Liver (tissue), 9 donors: ENCODE measurements around the gene ARHGEF7. TPM values are rescaled to one million over a fixed set of nuclear protein-coding genes. Genes with fewer than 3 reads are reported as not detected.

Source experiments
- DNase-seq: peaks from one replicate; pipeline ENCODE4 v3.0.0-alpha.2; 2017; ENCODE audit warnings: low spot score
- H3K27ac ChIP-seq, 2 donors: one replicate each; pipeline ENCODE4 v1.7.0; 2013; ENCODE audit warnings: inconsistent platforms in 2 of 2, low read length in 2 of 2, control low read depth in 1 of 2, low read depth in 1 of 2, mild to moderate bottlenecking in 1 of 2
- H3K27me3 ChIP-seq, 4 donors: one replicate each; pipeline versions ENCODE4 v1.6.1 to v1.7.0; 2013; ENCODE audit warnings: low read length in 3 of 4, inconsistent platforms in 1 of 4, mild to moderate bottlenecking in 1 of 4, moderate library complexity in 1 of 4; ENCODE audit not compliant: control insufficient read depth in 4 of 4, insufficient read depth in 4 of 4
- H3K36me3 ChIP-seq, 4 donors: one replicate each; pipeline versions ENCODE4 v1.6.1 to v1.7.0; 2013; ENCODE audit warnings: low read length in 3 of 4, mild to moderate bottlenecking in 3 of 4, low read depth in 1 of 4, moderate library complexity in 1 of 4; ENCODE audit not compliant: control insufficient read depth in 4 of 4, insufficient read depth in 3 of 4
- H3K4me1 ChIP-seq, 4 donors: one replicate each; pipeline versions ENCODE4 v1.6.1 to v1.7.0; 2013; ENCODE audit warnings: low read length in 3 of 4, mild to moderate bottlenecking in 3 of 4, moderate library complexity in 1 of 4; ENCODE audit not compliant: control insufficient read depth in 4 of 4, insufficient read depth in 4 of 4
- H3K4me3 ChIP-seq, 3 donors: one replicate each; pipeline versions ENCODE4 v1.6.1 to v1.7.0; 2013; ENCODE audit warnings: low read length in 3 of 3, control low read depth in 1 of 3, low read depth in 1 of 3, mild to moderate bottlenecking in 1 of 3
- H3K9ac ChIP-seq, 2 donors: one replicate each; pipeline ENCODE4 v1.7.0; 2013; ENCODE audit warnings: low read length in 2 of 2, mild to moderate bottlenecking in 2 of 2, moderate library complexity in 2 of 2, control low read depth in 1 of 2, low read depth in 1 of 2
- H3K9me3 ChIP-seq, 4 donors: one replicate each; pipeline versions ENCODE4 v1.6.1 to v1.7.0; 2013; ENCODE audit warnings: low read length in 3 of 4; ENCODE audit not compliant: control insufficient read depth in 4 of 4
- ATF3 ChIP-seq: IDR thresholded peaks from 2 replicates; pipeline ENCODE4 v1.6.1; 2016; ENCODE audit warnings: antibody characterized with exemption
- EGR1 ChIP-seq, 2 donors: IDR thresholded peaks; 2 replicates each; pipeline ENCODE4 v1.6.1; 2016 to 2018; ENCODE audit warnings: antibody characterized with exemption in 2 of 2, low read depth in 2 of 2
- FOXA1 ChIP-seq: IDR thresholded peaks from 2 replicates; pipeline ENCODE4 v1.6.1; 2016; ENCODE audit warnings: antibody characterized with exemption
- FOXA2 ChIP-seq: IDR thresholded peaks from 2 replicates; pipeline ENCODE4 v1.6.1; 2016; ENCODE audit warnings: antibody characterized with exemption
- GABPA ChIP-seq, 2 donors: IDR thresholded peaks in 1 of 2; conservative IDR thresholded peaks in 1 of 2; 2 replicates each; pipeline ENCODE4 v1.6.1; 2016; ENCODE audit warnings: antibody characterized with exemption in 2 of 2, mild to moderate bottlenecking in 1 of 2, moderate library complexity in 1 of 2
- HNF4A ChIP-seq, 2 donors: conservative IDR thresholded peaks; 2 replicates each; pipeline ENCODE4 v1.6.1; 2016; ENCODE audit warnings: antibody characterized with exemption in 2 of 2, mild to moderate bottlenecking in 2 of 2
- HNF4G ChIP-seq: IDR thresholded peaks from 2 replicates; pipeline ENCODE4 v1.6.1; 2016; ENCODE audit warnings: antibody characterized with exemption
- JUND ChIP-seq, 2 donors: IDR thresholded peaks; 2 replicates each; pipeline ENCODE4 v1.6.1; 2016; ENCODE audit warnings: antibody characterized with exemption in 2 of 2
- MAX ChIP-seq: IDR thresholded peaks from 2 replicates; pipeline ENCODE4 v1.6.1; 2016; ENCODE audit warnings: antibody characterized with exemption
- RAD21 ChIP-seq, 2 donors: IDR thresholded peaks; 2 replicates each; pipeline ENCODE4 v1.6.1; 2016; ENCODE audit warnings: antibody characterized with exemption in 2 of 2, mild to moderate bottlenecking in 2 of 2
- REST ChIP-seq: IDR thresholded peaks from 2 replicates; pipeline ENCODE4 v1.6.1; 2016; ENCODE audit warnings: antibody characterized with exemption, mild to moderate bottlenecking
- RXRA ChIP-seq, 2 donors: IDR thresholded peaks; 2 replicates each; pipeline ENCODE4 v1.6.1; 2017 to 2018; ENCODE audit warnings: antibody characterized with exemption in 2 of 2, mild to moderate bottlenecking in 1 of 2
- SP1 ChIP-seq: IDR thresholded peaks from 2 replicates; pipeline ENCODE4 v1.6.1; 2018; ENCODE audit warnings: antibody characterized with exemption, mild to moderate bottlenecking
- YY1 ChIP-seq: IDR thresholded peaks from 2 replicates; pipeline ENCODE4 v1.6.1; 2016; ENCODE audit warnings: antibody characterized with exemption, mild to moderate bottlenecking
- ZBTB33 ChIP-seq: IDR thresholded peaks from 2 replicates; pipeline ENCODE4 v1.6.1; 2016; ENCODE audit warnings: antibody characterized with exemption
- WGBS: extraction: QIAGEN DNeasy Blood & Tissue Kit; methylation state at CpG from one replicate; pipeline ENCODE4 v1.1.7; 2013; 5-methylcytosine and 5-hydroxymethylcytosine counted together
- polyA plus RNA-seq, 2 donors: library from polyadenylated mRNA; stranded (reverse) in 1 of 2; unstranded in 1 of 2; fragments of 200-250 nt in 1 of 2; fragments of >200 nt in 1 of 2; fragmentation: Nextera tagmentation in 1 of 2; extraction: Ambion mirVana in 1 of 2; gene quantifications; one replicate each; pipeline versions ENCODE4 v1.2.1 to v1.2.3, GENCODE V29; 2013 to 2015
- total RNA-seq, 2 donors: library from RNA; depleted of rRNA; stranded (reverse); fragments of >200 nt; gene quantifications; one replicate each; pipeline ENCODE4 v1.2.3, GENCODE V29; 2014
- donor health status: healthy.
- donor health status: healthy.
- donor health status: healthy.
- donor health status: healthy.
- donor health status: healthy.

Gene ARHGEF7
- total and polyA plus RNA-seq, 4 donors = 10.3 to 37.5 (median 20.1) TPM

- no peak for TF ChIP-seq ZBTB33
- no peak for TF ChIP-seq RAD21 (IDR thresholded peaks at IDR 0.05)
- no peak for TF ChIP-seq YY1
- no peak for TF ChIP-seq FOXA2
- no peak for TF ChIP-seq RXRA (IDR thresholded peaks at IDR 0.05)
- no peak for TF ChIP-seq JUND (IDR thresholded peaks at IDR 0.05)
- no peak for TF ChIP-seq HNF4A (conservative IDR thresholded peaks at IDR 0.05)
- no peak for TF ChIP-seq SP1
- no peak for TF ChIP-seq EGR1 (IDR thresholded peaks at IDR 0.05; ENCODE audit: low read depth in 2 of 2)
- no peak for TF ChIP-seq MAX
These were observed 167.9 kb downstream of the ARHGEF7 start (continued) for GRCh38 chr13:111282997-111283396.

- Histone ChIP-seq H3K4me1 (peaks cover 0 to 11% (median 3%) of the 10 kb centered on the region in 4 donors), H3K27ac (no peak overlapping the region), H3K36me3 (peaks cover 19 to 65% (median 50%) of the 10 kb centered on the region in 4 donors), H3K4me3 (no peak overlapping the region), H3K27me3 (no peaks in the 10 kb centered on the region), H3K9ac (no peak overlapping the region), H3K9me3 (no peaks in the 10 kb centered on the region)
- 96% methylated on average over 10 of the region's 10 CpGs for WGBS
- DNase-seq = no peak
- TF ChIP-seq HNF4G (no peak), RXRA (IDR thresholded peaks at IDR 0.05) (no peak), REST (no peak), ATF3 (no peak), SP1 (no peak), RAD21 (IDR thresholded peaks at IDR 0.05) (no peak)
These were observed 168.3 kb downstream of the ARHGEF7 start for GRCh38 chr13:111283457-111283856.

- Histone ChIP-seq H3K9ac (no peak overlapping the region), H3K9me3 (no peaks in the 10 kb centered on the region), H3K27ac (no peak overlapping the region), H3K4me1 (peaks cover 0 to 11% (median 3%) of the 10 kb centered on the region in 4 donors), H3K27me3 (no peaks in the 10 kb centered on the region), H3K4me3 (no peak overlapping the region), H3K36me3 (peaks cover 19 to 61% (median 48%) of the 10 kb centered on the region in 4 donors)
- no peak for DNase-seq
- WGBS = 93% methylated on average over 9 of the region's 9 CpGs
- TF ChIP-seq HNF4A (conservative IDR thresholded peaks at IDR 0.05) = no peak
- TF ChIP-seq REST = no peak
- no peak for TF ChIP-seq GABPA (IDR thresholded peaks at IDR 0.05 in 1 of 2, conservative IDR thresholded peaks at IDR 0.05 in 1 of 2)
- no peak for TF ChIP-seq ZBTB33
- no peak for TF ChIP-seq RXRA (IDR thresholded peaks at IDR 0.05)
- no peak for TF ChIP-seq RAD21 (IDR thresholded peaks at IDR 0.05)
- TF ChIP-seq FOXA1 = no peak
These were observed 168.9 kb downstream of the ARHGEF7 start for GRCh38 chr13:111283991-111284390.
